Neuronal stem cell (in vitro differentiated cells): ENCODE measurements around the gene CPLX3. TPM values are rescaled to one million over a fixed set of nuclear protein-coding genes. Genes with fewer than 3 reads are reported as not detected.

Experiments used
- small RNA-seq: library from polyadenylated mRNA; stranded (forward); fragments of <200 nt; extraction: miRNeasy Mini kit (QIAGEN cat#:217004); gene quantifications from one replicate; pipeline ENCODE3, GENCODE V24; 2013; ENCODE audit not compliant: insufficient read depth

Gene CPLX3

Small RNAs within 50 kb of the gene (small RNA-seq; reads per million reads assigned to genes)
- gene CPLX3 (not detected), gene MIR4513 (not detected), gene MIR6882 (4.3 reads per million, percentile 11 among the genes with 10 or more reads in this experiment)
